Measurements from ENCODE around the gene PUM1.

PUM1 gene

GRCh38 chr1:30906631-30907441 is 158.7 kb downstream of the PUM1 start:
- H3K27ac ChIP-seq, result no peak overlapping the region
- TF ChIP-seq, protein P1, sequence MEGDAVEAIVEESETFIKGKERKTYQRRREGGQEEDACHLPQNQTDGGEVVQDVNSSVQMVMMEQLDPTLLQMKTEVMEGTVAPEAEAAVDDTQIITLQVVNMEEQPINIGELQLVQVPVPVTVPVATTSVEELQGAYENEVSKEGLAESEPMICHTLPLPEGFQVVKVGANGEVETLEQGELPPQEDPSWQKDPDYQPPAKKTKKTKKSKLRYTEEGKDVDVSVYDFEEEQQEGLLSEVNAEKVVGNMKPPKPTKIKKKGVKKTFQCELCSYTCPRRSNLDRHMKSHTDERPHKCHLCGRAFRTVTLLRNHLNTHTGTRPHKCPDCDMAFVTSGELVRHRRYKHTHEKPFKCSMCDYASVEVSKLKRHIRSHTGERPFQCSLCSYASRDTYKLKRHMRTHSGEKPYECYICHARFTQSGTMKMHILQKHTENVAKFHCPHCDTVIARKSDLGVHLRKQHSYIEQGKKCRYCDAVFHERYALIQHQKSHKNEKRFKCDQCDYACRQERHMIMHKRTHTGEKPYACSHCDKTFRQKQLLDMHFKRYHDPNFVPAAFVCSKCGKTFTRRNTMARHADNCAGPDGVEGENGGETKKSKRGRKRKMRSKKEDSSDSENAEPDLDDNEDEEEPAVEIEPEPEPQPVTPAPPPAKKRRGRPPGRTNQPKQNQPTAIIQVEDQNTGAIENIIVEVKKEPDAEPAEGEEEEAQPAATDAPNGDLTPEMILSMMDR (IDR thresholded peaks at IDR 0.05), result no peak
- TF ChIP-seq ZFX (IDR thresholded peaks at IDR 0.05; ENCODE audit: borderline replicate concordance), result no peak

DNA sequence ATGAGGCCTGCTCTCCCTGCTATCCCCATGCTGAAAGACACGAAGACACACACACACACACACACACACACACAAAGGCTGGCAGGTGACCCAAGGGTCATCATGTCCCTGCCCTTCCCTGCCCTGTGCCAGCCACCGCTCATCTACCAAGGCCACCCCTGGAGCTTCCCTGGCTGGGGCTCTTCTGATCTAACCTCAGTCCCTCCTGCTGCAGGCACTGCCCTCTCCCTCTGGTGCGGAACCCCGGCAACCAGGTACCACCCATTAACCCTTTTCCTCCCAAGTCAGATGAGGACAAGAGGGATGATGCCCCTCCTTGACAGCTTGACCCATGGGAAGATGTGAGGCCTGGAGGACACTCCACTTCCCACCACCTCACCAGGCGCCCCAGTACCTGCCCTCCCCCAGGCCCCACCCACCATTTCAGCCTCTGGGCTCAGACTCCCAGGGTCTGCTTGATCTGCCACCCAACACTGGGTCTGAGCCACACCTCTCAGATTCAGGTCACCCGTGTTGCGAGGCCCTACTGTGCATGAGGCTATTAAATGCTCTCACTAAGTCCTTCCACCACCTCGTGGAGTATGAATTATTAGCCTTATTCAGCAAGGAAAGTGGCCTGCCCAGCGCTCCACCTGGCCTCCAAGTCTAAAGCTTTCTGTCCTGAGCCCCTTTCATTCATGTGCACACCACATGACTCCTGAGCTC is 159.4 kb downstream of the PUM1 start:
- H3K27ac ChIP-seq, result no peak overlapping the region
- TF ChIP-seq, protein P1 (IDR thresholded peaks at IDR 0.05), result no peak
- TF ChIP-seq ZFX (IDR thresholded peaks at IDR 0.05; ENCODE audit: borderline replicate concordance), result no peak

GRCh38 chr1:30905403-30905802 is 160.1 kb downstream of the PUM1 start:
- TF ChIP-seq ZFX (IDR thresholded peaks at IDR 0.05; ENCODE audit: borderline replicate concordance), result no peak
- TF ChIP-seq, protein P1 (IDR thresholded peaks at IDR 0.05), result no peak
- H3K27ac ChIP-seq, result no peak overlapping the region

- TF ChIP-seq, protein P1 (IDR thresholded peaks at IDR 0.05), result no peak
- no peak for TF ChIP-seq ZFX (IDR thresholded peaks at IDR 0.05; ENCODE audit: borderline replicate concordance)
- no peak overlapping the region for H3K27ac ChIP-seq
Observed at GRCh38 chr1:30904962-30905335, 160.6 kb downstream of the PUM1 start.

DNA sequence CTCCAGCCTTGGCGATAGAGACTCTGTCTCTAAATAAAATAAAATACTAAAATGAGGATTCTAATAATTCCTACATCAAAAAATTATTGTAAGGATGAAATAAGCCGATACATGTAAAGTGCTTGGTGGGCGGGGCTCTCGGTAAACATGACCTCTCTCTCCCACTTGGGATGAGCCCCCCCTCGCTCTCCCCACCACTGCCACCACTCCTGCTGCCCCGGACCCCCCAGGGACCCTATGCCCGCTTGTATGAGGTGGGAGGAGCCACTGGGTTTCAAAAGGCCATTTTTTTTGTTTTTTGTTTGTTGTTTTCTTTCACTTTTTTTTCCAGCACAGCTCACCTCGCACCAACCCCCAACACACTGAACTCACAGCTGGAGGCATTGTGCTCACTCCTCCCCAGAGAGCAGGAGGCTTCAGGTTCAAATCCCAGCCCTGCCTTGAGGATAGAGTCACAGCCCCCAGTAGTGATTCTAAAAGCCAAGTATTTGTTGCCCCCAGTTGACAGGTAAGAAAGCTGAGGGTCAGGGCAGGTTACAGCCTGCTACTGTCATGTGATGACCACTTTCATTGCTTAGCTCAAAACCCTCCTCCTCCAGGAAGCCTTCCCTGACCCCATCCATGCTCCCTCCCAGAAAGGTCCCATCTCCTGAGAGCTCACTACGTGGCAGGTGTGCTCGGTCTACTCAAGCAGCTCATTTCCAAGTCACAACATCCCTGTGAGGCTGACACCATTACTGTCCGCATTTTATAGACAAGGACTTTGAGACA is 161.1 kb downstream of the PUM1 start:
- TF ChIP-seq, protein P1 (IDR thresholded peaks at IDR 0.05), result no peak
- no peak for TF ChIP-seq ZFX (IDR thresholded peaks at IDR 0.05; ENCODE audit: borderline replicate concordance)
- H3K27ac ChIP-seq, result no peak overlapping the region

DNA sequence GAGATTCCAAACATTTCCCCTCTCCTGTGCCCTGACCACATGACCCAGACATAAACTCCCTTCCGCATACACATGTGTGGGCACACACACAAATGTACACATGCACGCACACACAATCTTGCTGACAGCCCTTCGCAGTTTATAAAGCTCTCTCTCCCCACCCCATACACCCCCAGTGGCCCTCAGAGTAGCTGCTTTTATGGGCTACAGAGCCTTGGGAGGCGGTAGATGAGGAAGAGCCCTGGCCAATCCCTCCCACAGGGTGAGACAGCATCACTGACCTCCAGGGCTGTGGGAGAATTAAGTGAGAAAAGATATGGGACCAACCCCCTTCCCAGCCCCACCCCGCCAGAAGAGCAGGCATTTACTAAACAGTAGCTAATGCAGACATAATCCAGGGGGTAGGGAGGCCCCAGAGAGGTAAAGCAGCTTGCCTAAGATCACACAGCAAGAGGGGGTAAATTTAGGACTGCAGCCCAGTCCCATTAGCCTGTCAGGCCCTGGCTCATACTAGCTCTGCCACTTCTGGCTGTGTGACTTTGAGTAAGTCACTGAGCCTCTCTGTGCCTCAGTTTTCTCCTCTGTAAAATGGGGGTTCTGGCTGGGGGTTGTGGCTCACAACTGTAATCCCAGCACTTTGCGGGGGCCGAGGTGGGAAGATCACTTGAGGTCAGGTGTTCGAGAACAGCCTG is 162.0 kb downstream of the PUM1 start:
- no peak for TF ChIP-seq ZFX (IDR thresholded peaks at IDR 0.05; ENCODE audit: borderline replicate concordance)
- TF ChIP-seq, protein P1 (IDR thresholded peaks at IDR 0.05), result no peak
- H3K27ac ChIP-seq, result no peak overlapping the region

Data from 22Rv1 (cell line).